ENCODE data around the gene LCLAT1.

Gene LCLAT1

DNA sequence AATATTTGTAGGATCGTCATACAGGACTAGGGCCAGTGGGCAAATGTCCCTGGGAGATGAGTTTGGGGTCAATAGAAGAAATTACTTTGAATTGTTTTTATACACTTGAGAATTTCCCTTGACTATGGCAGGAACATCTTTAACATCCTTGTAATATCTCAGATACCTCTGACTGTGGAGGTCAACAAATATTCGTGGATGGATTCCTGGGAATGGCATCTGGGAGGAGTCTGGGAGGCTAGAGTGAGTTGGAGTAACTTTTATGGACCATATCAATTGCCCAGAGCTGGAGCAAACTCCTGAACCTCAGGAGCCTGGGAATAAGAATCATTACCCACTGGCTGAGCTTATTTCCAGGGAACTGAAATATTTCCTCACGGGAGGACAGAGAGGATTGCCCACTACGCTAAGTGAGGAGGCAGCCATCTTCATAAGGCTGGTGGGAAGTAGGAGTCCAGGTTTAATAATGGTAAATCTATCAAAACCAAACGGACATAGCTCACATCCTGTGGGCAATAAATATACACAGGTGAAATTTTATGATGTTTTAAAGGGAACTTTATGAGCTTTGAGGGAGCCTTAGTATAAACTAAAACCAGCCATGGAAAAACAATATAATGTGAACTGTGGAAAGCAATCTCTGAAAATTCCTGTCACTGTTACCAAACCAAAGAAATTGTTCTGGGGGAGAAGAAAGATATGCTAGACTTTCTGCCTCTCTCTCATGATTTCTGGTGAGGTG, 44.4 kb upstream of the LCLAT1 start:
- Histone ChIP-seq H3K9me2 (replicated peaks; ENCODE audit: low read depth, low read length) (no peaks in the 10 kb centered on the region), H3K36me3 (ENCODE audit: insufficient read depth, low read length) (no peaks in the 10 kb centered on the region), H3K4me1 (ENCODE audit: insufficient read depth, low read length, poor library complexity, severe bottlenecking) (peaks cover 18% of the 10 kb centered on the region), H3K4me3 (ENCODE audit: low read length, poor library complexity, severe bottlenecking) (peak overlapping the region; percentile 17), H4K20me1 (ENCODE audit: insufficient read depth, low read length, poor library complexity, severe bottlenecking) (no peaks in the 10 kb centered on the region), H3F3A (ENCODE audit: low read depth) (no peaks in the 10 kb centered on the region), H2AFZ (ENCODE audit: low read length) (no peak overlapping the region), H3K9ac (ENCODE audit: low read depth, low read length, poor library complexity, severe bottlenecking) (no peak overlapping the region), H3K79me2 (ENCODE audit: insufficient read depth, low read length) (no peaks in the 10 kb centered on the region), H3K9me3 (ENCODE audit: insufficient read depth, low read depth, low read length) (no peaks in the 10 kb centered on the region), H3K4me2 (ENCODE audit: low read depth, low read length, poor library complexity, severe bottlenecking) (peak overlapping the region; percentile 56), H3K27me3 (ENCODE audit: insufficient read depth, low read length, poor library complexity, severe bottlenecking) (no peaks in the 10 kb centered on the region)
- TF ChIP-seq, protein P1, sequence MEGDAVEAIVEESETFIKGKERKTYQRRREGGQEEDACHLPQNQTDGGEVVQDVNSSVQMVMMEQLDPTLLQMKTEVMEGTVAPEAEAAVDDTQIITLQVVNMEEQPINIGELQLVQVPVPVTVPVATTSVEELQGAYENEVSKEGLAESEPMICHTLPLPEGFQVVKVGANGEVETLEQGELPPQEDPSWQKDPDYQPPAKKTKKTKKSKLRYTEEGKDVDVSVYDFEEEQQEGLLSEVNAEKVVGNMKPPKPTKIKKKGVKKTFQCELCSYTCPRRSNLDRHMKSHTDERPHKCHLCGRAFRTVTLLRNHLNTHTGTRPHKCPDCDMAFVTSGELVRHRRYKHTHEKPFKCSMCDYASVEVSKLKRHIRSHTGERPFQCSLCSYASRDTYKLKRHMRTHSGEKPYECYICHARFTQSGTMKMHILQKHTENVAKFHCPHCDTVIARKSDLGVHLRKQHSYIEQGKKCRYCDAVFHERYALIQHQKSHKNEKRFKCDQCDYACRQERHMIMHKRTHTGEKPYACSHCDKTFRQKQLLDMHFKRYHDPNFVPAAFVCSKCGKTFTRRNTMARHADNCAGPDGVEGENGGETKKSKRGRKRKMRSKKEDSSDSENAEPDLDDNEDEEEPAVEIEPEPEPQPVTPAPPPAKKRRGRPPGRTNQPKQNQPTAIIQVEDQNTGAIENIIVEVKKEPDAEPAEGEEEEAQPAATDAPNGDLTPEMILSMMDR (conservative IDR thresholded peaks at IDR 0.05; ENCODE audit: low read length): no peak
- no peak for TF ChIP-seq EZH2phosphoT487 (IDR thresholded peaks at IDR 0.05; ENCODE audit: borderline replicate concordance)

DNA sequence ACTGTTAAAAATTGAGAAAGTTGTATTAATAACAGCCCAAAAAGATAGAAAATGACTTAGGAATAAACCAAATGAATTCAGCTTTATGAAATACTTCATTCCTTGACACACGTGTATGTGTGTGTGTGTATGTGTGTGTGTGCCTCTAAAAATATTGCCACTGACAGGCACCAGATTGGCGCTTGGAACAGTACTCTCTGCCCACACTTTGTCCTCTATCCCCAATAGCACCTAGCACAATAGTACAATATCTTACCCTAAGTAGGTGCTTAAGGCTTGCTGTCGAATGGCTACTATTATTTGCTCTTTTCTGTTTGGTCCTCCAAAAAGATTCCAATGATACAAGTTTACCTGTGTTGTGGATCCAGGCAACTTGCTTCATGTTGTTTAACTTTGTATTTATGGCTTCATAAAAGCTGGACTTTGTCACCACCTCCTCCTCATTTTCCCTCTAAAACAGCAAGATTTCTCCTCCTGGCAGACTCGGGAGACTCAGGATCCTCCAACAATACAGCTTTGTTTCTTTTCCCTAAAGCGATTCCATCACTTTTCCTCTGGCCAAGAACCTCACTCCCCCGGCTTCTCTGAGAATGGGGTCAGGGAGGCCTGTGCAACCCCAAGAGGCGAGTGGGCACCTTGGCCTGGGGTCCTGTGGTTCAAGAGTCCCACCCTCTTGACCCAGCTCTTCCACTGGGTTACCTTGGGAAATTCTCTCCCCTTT, 43.3 kb upstream of the LCLAT1 start:
- H3K27me3 ChIP-seq (ENCODE audit: insufficient read depth, low read length, poor library complexity, severe bottlenecking): no peaks in the 10 kb centered on the region
- TF ChIP-seq, protein P1 (conservative IDR thresholded peaks at IDR 0.05; ENCODE audit: low read length): no peak
- no peak for TF ChIP-seq EZH2phosphoT487 (IDR thresholded peaks at IDR 0.05; ENCODE audit: borderline replicate concordance)
- no peaks in the 10 kb centered on the region for H3K79me2 ChIP-seq (ENCODE audit: insufficient read depth, low read length)
- no peak overlapping the region for H3K9ac ChIP-seq (ENCODE audit: low read depth, low read length, poor library complexity, severe bottlenecking)
- H3K36me3 ChIP-seq (ENCODE audit: insufficient read depth, low read length): no peaks in the 10 kb centered on the region
- no peak overlapping the region for H3K4me3 ChIP-seq (ENCODE audit: low read length, poor library complexity, severe bottlenecking)
- no peaks in the 10 kb centered on the region for H3K9me3 ChIP-seq (ENCODE audit: insufficient read depth, low read depth, low read length)
- no peaks in the 10 kb centered on the region for H4K20me1 ChIP-seq (ENCODE audit: insufficient read depth, low read length, poor library complexity, severe bottlenecking)
- no peak overlapping the region for H2AFZ ChIP-seq (ENCODE audit: low read length)
- H3K9me2 ChIP-seq (replicated peaks; ENCODE audit: low read depth, low read length): no peaks in the 10 kb centered on the region
- H3K4me2 ChIP-seq (ENCODE audit: low read depth, low read length, poor library complexity, severe bottlenecking): peak overlapping the region; percentile 56
- H3K4me1 ChIP-seq (ENCODE audit: insufficient read depth, low read length, poor library complexity, severe bottlenecking): peaks cover 18% of the 10 kb centered on the region
- no peaks in the 10 kb centered on the region for H3F3A ChIP-seq (ENCODE audit: low read depth)

DNA sequence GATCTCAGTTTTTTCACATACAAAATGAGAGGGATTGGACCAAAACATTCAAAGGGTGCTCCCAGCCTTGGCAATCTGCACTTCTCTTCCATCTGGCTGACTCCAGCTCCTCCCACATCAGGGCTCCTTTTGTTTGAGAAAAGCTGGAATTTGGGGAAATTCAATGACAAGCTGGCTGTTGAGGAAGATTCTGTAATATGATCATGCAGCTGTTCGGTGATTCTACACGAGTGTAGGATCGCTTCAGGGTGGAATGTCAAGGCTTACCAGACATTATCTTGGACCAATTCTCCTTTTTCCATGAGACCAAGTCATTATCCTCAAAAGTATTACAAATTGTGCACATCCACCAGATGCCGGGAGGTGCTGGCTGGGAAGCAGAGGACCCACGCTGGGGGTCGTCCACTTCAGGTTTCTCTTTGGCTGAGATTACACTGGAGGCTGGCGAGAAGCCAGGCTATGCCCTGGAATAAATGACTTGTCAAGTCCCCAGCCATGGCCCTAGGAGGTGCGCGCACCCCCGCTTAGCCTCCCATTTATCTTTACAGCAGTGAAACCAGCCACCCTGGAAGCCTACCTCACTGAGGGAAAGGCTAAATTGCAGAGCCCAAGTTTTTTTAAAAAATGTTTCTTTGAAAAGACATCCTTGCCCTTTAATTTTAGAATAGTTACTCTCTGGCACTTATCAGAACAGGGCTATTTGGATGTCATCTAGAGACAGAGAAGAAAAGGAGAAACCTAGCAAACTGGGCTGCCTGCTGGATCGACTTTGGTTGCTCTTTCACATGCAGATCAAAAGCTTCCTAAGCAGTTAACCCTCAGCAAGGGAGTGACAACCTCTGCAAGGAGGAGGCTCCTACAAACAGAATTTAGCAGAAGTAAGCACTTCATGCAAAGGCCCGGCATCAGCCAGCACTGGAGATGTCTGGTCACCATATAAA, 42.5 kb upstream of the LCLAT1 start:
- no peaks in the 10 kb centered on the region for H4K20me1 ChIP-seq (ENCODE audit: insufficient read depth, low read length, poor library complexity, severe bottlenecking)
- H3K9me3 ChIP-seq (ENCODE audit: insufficient read depth, low read depth, low read length): no peaks in the 10 kb centered on the region
- TF ChIP-seq, protein P1 (conservative IDR thresholded peaks at IDR 0.05; ENCODE audit: low read length): no peak
- no peak for TF ChIP-seq EZH2phosphoT487 (IDR thresholded peaks at IDR 0.05; ENCODE audit: borderline replicate concordance)
- H3K27me3 ChIP-seq (ENCODE audit: insufficient read depth, low read length, poor library complexity, severe bottlenecking): no peaks in the 10 kb centered on the region
- H3K4me1 ChIP-seq (ENCODE audit: insufficient read depth, low read length, poor library complexity, severe bottlenecking): peaks cover 18% of the 10 kb centered on the region
- H3F3A ChIP-seq (ENCODE audit: low read depth): no peaks in the 10 kb centered on the region
- H3K9me2 ChIP-seq (replicated peaks; ENCODE audit: low read depth, low read length): no peaks in the 10 kb centered on the region
- no peak overlapping the region for H3K4me3 ChIP-seq (ENCODE audit: low read length, poor library complexity, severe bottlenecking)
- no peaks in the 10 kb centered on the region for H3K36me3 ChIP-seq (ENCODE audit: insufficient read depth, low read length)
- H2AFZ ChIP-seq (ENCODE audit: low read length): no peak overlapping the region
- no peak overlapping the region for H3K9ac ChIP-seq (ENCODE audit: low read depth, low read length, poor library complexity, severe bottlenecking)
- no peaks in the 10 kb centered on the region for H3K79me2 ChIP-seq (ENCODE audit: insufficient read depth, low read length)
- H3K4me2 ChIP-seq (ENCODE audit: low read depth, low read length, poor library complexity, severe bottlenecking): no peak overlapping the region

Data from Loucy (cell line).